GM18508 (cell line): ENCODE measurements around the gene NAPG.
"Not testable (repeated sequence)": the region's sequence is repeated elsewhere in the genome, so short reads cannot be mapped to it uniquely, and the experiment has no call there.

ENCODE experiments used
- ATAC-seq: cut with Tn5 transposase; IDR thresholded peaks from one replicate; pipeline ENCODE4 v1.9.1; 2021; ENCODE audit warnings: moderate number of reproducible peaks; ENCODE audit not compliant: insufficient read depth, unreplicated experiment

NAPG gene

GRCh38 chr18:10574412-10574811, 48.6 kb downstream of the NAPG start:
- ATAC-seq, result not testable (repeated sequence)

GRCh38 chr18:10577842-10578572, 52.2 kb downstream of the NAPG start:
- not testable (repeated sequence) for ATAC-seq

GRCh38 chr18:10578573-10578899, 52.7 kb downstream of the NAPG start:
- ATAC-seq, result not testable (repeated sequence)

- ATAC-seq, result no peak
Measured at GRCh38 chr18:10579079-10579867, 53.4 kb downstream of the NAPG start.

GRCh38 chr18:10580215-10580614, 54.4 kb downstream of the NAPG start:
- no peak for ATAC-seq

- no peak for ATAC-seq
Measured at GRCh38 chr18:10585260-10585659, 59.4 kb downstream of the NAPG start.

- ATAC-seq, result no peak
Measured at GRCh38 chr18:10588975-10589374, 63.1 kb downstream of the NAPG start.

- no peak for ATAC-seq
Measured at GRCh38 chr18:10590412-10590811, 64.6 kb downstream of the NAPG start.

- ATAC-seq, result no peak
Measured at GRCh38 chr18:10591896-10592295, 66.1 kb downstream of the NAPG start.

- not testable (repeated sequence) for ATAC-seq
Measured at GRCh38 chr18:10593366-10594022, 67.7 kb downstream of the NAPG start.

- ATAC-seq, result not testable (repeated sequence)
Measured at GRCh38 chr18:10595917-10596316, 70.1 kb downstream of the NAPG start.

- not testable (repeated sequence) for ATAC-seq
Measured at GRCh38 chr18:10597695-10598094, 71.9 kb downstream of the NAPG start.

- ATAC-seq, result not testable (repeated sequence)
Measured at GRCh38 chr18:10600701-10601100, 74.9 kb downstream of the NAPG start.
